HepG2 (cell line): Measurements from ENCODE around the gene CHCHD6. TPM values are rescaled to one million over a fixed set of nuclear protein-coding genes. Genes with fewer than 3 reads are reported as not detected.

Source experiments
- ATAC-seq: fragments of 200-7000 bp; cut with Tn5 transposase; 3 replicates; pipeline ENCODE4 v1.9.1; 2020; ENCODE audit warnings: mild to moderate bottlenecking, moderate library complexity
- BruUV-seq: library from RNA; stranded (reverse); fragments of 400-500 nt; replicated peaks from 2 replicates; lab custom pipeline; 2021; lab: Mats Ljungman, UMichigan
- CTCF ChIA-PET: fragments of 300-600 bp; formaldehyde crosslinking; extraction: SDS; loops from one replicate; lab custom pipeline; 2021; ENCODE audit warnings: low total read pairs, inconsistent platforms, low intra/inter-chr PET ratio; lab: Yijun Ruan, JAX
- POLR2A ChIA-PET: fragments of 350-600 bp; sonication (Branson Sonifier 250); formaldehyde crosslinking; loops from one replicate; lab custom pipeline; 2020; ENCODE audit warnings: antibody characterized with exemption, inconsistent platforms; lab: Yijun Ruan, JAX
- DNase-seq: peaks from one replicate; pipeline ENCODE4 v3.0.0-alpha.2; 2015; ENCODE audit warnings: low spot score
- FAIRE-seq: peaks from 3 replicates; lab custom pipeline; 2011; peaks lifted over from hg19 to GRCh38; lab: Jason Lieb, UNC
- H2AFZ ChIP-seq: one replicate; pipeline ENCODE4 v1.6.1; 2011; ENCODE audit warnings: low read length, inconsistent platforms
- H3K27ac ChIP-seq: fragments of 300-600 bp; 3 replicates; pipeline ENCODE4 v1.8.0; 2011; ENCODE audit warnings: mixed run types, mild to moderate bottlenecking, mixed read lengths, low read length, inconsistent platforms; ENCODE audit not compliant: insufficient read depth; ENCODE audit errors: extremely low read length
- H3K27me3 ChIP-seq, 2 experiments: fragments of 200-600 bp in 1 of 2; 2 replicates in 1 of 2; 3 replicates in 1 of 2; pipeline versions ENCODE4 v1.6.0 to v1.8.0; 2011; ENCODE audit warnings: low read length in 2 of 2, mild to moderate bottlenecking in 2 of 2, moderate library complexity in 2 of 2, inconsistent platforms in 1 of 2; ENCODE audit not compliant: insufficient read depth in 2 of 2, control insufficient read depth in 1 of 2
- H3K36me3 ChIP-seq, 2 experiments: fragments of 200-600 bp in 1 of 2; replicated peaks in 1 of 2; 2 replicates in 1 of 2; 3 replicates in 1 of 2; pipeline versions ENCODE4 v1.5.1 to v1.8.0; 2011; ENCODE audit warnings: low read length in 2 of 2, inconsistent platforms in 1 of 2; ENCODE audit not compliant: insufficient read depth in 2 of 2, control insufficient read depth in 1 of 2
- H3K4me1 ChIP-seq: 2 replicates; pipeline ENCODE4 v1.5.1; 2012; ENCODE audit warnings: low read length, inconsistent platforms; ENCODE audit not compliant: insufficient read depth
- H3K4me2 ChIP-seq: 2 replicates; pipeline ENCODE4 v1.6.0; 2011; ENCODE audit warnings: low read depth, low read length, inconsistent platforms
- H3K4me3 ChIP-seq, 3 experiments: fragments of 200-600 bp in 1 of 3; sonication (generic), shearing (Covaris generic) in 1 of 3; replicated peaks in 1 of 3; 2 replicates each; pipeline ENCODE4 v1.5.1; 2011 to 2016; ENCODE audit warnings: low read length in 3 of 3, inconsistent platforms in 2 of 3, low read depth in 2 of 3, mild to moderate bottlenecking in 2 of 3, control low read depth in 1 of 3, mixed read lengths in 1 of 3; ENCODE audit not compliant: insufficient read depth in 1 of 3
- H3K79me2 ChIP-seq: one replicate; pipeline ENCODE4 v1.6.1; 2011; ENCODE audit warnings: low read length, inconsistent platforms; ENCODE audit not compliant: insufficient read depth
- H3K9ac ChIP-seq: 2 replicates; pipeline ENCODE4 v1.6.0; 2011; ENCODE audit warnings: mild to moderate bottlenecking, low read depth, low read length, inconsistent platforms; ENCODE audit not compliant: insufficient read depth
- H3K9me3 ChIP-seq: 2 replicates; pipeline ENCODE4 v1.5.1; 2012; ENCODE audit warnings: mild to moderate bottlenecking, low read length
- H4K20me1 ChIP-seq: 2 replicates; pipeline ENCODE4 v1.6.0; 2011; ENCODE audit warnings: inconsistent platforms, mild to moderate bottlenecking, low read length, moderate library complexity; ENCODE audit not compliant: insufficient read depth
- NFE2L2 ChIP-seq: fragments of 150-350 bp; IDR thresholded peaks from 2 replicates; pipeline ENCODE4 v1.6.1; 2014; ENCODE audit warnings: low read length
- RBM22 ChIP-seq: fragments of 200-400 bp; formaldehyde crosslinking; optimal IDR thresholded peaks from 2 replicates; pipeline ENCODE3; 2017; ENCODE audit warnings: mild to moderate bottlenecking, low read length, moderate library complexity
- STAG1 ChIP-seq: sonication (generic); formaldehyde crosslinking; IDR thresholded peaks from 2 replicates; pipeline ENCODE4 v1.4.0; 2020; ENCODE audit warnings: missing genetic modification reagents
- SUZ12 ChIP-seq: fragments of 150-350 bp; IDR thresholded peaks from 2 replicates; pipeline ENCODE4 v1.6.1; 2014; ENCODE audit warnings: low read depth, low read length
- XRCC5 ChIP-seq: fragments of 200-400 bp; formaldehyde crosslinking; optimal IDR thresholded peaks from 2 replicates; pipeline ENCODE3; 2017; ENCODE audit warnings: mild to moderate bottlenecking, low read length
- ZNF383 ChIP-seq: sonication (generic); formaldehyde crosslinking; IDR thresholded peaks from 2 replicates; pipeline ENCODE4 v1.4.0; 2020; ENCODE audit warnings: missing genetic modification reagents, mild to moderate bottlenecking, borderline replicate concordance
- WGBS: methylation state at CpG from one replicate; pipeline ENCODE4 v1.1.6; 2017; ENCODE audit warnings: low lambda C conversion rate; 5-methylcytosine and 5-hydroxymethylcytosine counted together
- in situ Hi-C: cut with HindIII; loops from 2 replicates; pipeline ENCODE4 v1.10.0; 2017; ENCODE audit warnings: low pct_unique_long_range_greater_than_20kb; ENCODE audit not compliant: extremely low pct_ligation_motif_present
- intact Hi-C: fragments of 100-400 bp; cut with micrococcal nuclease; formaldehyde crosslinking; loops from one replicate; pipeline ENCODE4 v1.10.0; 2022; ENCODE audit not compliant: unreplicated experiment
- polyA plus RNA-seq, 8 experiments: library from polyadenylated mRNA; depleted of rRNA in 3 of 8; stranded (reverse) in 7 of 8; unstranded in 1 of 8; fragments of >200 nt; fragmentation: Illumina TruSeq in 4 of 8; extraction: Trizol in 4 of 8; gene quantifications; 2 replicates each; pipeline versions ENCODE4 v1.2.1 to v1.2.3, GENCODE V29; 2011 to 2016; ENCODE audit warnings: low read depth in 4 of 8, missing spikeins in 1 of 8, mixed read lengths in 1 of 8; ENCODE audit not compliant: insufficient read depth in 1 of 8
- total RNA-seq, 5 experiments: library from RNA; depleted of rRNA; stranded (reverse); fragments of >200 nt; fragmentation: Illumina TruSeq; extraction: Trizol; gene quantifications; 2 replicates each; pipeline ENCODE4 v1.2.3, GENCODE V29; 2016; ENCODE audit warnings: low read depth in 1 of 5
- TF ChIP-seq, protein P1 (sequence below): sonication (generic); formaldehyde crosslinking; IDR thresholded peaks from 2 replicates; pipeline ENCODE4 v1.5.0; 2020; ENCODE audit warnings: mild to moderate bottlenecking, missing genetic modification reagents
- TF ChIP-seq, protein P2 (sequence below): sonication (generic); formaldehyde crosslinking; IDR thresholded peaks from 2 replicates; pipeline ENCODE4 v1.5.0; 2020; ENCODE audit warnings: mild to moderate bottlenecking, missing genetic modification reagents, moderate library complexity
- TF ChIP-seq, protein P3 (sequence below): sonication (generic); formaldehyde crosslinking; IDR thresholded peaks from 2 replicates; pipeline ENCODE4 v1.4.0; 2020; ENCODE audit warnings: missing genetic modification reagents
- TF ChIP-seq, protein P4 (sequence below): IDR thresholded peaks from 2 replicates; pipeline ENCODE4 v1.6.1; 2012; ENCODE audit warnings: inconsistent platforms

Gene CHCHD6
- total and polyA plus RNA-seq, 2 of the 13 experiments (the other 11 are each of a cell fraction or from before 2014, with no cell fraction given): 20.3 to 20.8 TPM

DNA sequence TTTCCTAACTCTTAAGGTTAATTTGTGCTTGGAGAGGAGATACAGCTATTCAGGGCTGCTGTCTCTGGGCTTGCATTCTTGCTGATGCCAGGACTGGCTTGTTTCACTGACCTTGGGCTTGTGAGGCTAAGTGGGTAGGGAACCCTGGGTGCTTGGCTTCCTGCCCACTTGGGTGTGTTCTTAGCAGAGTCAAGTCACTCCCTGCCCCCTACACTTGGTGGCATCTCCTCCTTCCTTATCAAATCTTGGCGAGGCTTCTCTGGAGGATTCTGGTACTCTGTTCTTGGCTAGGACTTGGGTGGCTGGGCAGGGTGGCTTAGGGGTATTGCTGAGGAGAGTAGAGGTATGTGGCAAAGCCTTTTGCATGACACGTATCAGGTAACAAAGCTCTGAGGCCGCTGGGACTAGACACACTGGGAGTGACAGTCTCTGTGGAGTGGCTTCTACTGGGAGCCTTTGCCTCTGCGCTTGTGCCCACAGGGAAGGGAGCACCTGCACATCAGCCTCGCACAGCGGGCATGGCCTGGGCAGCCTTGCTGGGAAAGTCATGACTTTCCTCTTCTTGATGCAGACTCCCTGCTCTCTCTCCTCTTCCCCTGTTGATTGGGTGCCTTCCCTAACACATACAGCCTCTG, 41.8 kb downstream of the CHCHD6 start (continued):
- TF ChIP-seq, protein P1, sequence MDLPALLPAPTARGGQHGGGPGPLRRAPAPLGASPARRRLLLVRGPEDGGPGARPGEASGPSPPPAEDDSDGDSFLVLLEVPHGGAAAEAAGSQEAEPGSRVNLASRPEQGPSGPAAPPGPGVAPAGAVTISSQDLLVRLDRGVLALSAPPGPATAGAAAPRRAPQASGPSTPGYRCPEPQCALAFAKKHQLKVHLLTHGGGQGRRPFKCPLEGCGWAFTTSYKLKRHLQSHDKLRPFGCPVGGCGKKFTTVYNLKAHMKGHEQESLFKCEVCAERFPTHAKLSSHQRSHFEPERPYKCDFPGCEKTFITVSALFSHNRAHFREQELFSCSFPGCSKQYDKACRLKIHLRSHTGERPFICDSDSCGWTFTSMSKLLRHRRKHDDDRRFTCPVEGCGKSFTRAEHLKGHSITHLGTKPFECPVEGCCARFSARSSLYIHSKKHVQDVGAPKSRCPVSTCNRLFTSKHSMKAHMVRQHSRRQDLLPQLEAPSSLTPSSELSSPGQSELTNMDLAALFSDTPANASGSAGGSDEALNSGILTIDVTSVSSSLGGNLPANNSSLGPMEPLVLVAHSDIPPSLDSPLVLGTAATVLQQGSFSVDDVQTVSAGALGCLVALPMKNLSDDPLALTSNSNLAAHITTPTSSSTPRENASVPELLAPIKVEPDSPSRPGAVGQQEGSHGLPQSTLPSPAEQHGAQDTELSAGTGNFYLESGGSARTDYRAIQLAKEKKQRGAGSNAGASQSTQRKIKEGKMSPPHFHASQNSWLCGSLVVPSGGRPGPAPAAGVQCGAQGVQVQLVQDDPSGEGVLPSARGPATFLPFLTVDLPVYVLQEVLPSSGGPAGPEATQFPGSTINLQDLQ (CRISPR knock-in tag): no peak
- no peak for TF ChIP-seq NFE2L2
- no peak for TF ChIP-seq XRCC5
- no peak for TF ChIP-seq SUZ12
- TF ChIP-seq, all 625 proteins: peak for 0

DNA sequence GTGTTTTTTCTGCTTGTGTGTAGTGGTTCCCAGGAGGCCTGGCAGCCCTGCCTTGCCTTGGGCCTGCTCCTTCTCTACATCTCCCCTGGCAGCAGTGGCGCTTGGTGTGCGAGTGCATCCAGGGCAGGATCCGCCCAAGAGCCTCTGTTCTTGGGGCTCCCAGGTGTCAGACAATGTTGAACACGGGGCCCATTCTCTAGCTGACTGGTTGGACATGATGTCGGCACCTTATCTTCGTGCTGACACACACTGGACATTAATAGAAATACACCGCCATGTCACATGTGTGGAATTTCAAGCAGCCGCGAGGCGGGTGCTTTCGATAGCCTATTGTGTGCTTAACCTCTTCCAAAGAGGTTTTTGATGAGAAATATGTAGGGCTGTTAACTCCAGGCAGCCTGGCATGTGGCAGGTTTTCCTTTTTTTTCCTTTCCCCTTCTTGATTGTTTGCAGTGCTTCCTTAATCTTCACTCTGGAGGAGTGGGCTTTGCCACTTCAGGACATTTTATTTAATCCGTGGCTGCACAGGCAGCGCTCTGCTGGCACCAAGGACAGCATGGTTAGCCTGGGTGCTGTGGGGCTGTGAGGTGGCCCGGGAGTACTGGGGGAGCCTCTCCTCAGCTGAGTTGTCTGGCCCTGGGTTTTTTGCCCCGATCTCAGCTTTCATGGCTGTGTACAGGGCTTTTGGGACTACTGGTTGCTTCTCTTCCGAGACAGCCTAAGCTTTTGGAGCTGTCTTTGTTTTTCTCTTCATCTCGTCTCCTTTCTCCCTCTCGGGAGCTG, 42.5 kb downstream of the CHCHD6 start:
- Histone ChIP-seq H3K79me2 (no peaks in the 10 kb centered on the region), H3K27me3 (no peaks in the 10 kb centered on the region; a peak in 1 of 5 replicates), H3K4me3 (no peak overlapping the region), H2AFZ (no peak overlapping the region), H3K4me1 (peaks cover 17% of the 10 kb centered on the region), H3K9ac (no peak overlapping the region; the same call in 1 of the 2 replicates), H3K36me3 (peaks cover 0 to 6% of the 10 kb centered on the region in 2 experiments; a peak in 1 of 5 replicates), H3K9me3 (no peaks in the 10 kb centered on the region), H4K20me1 (no peaks in the 10 kb centered on the region), H3K27ac (no peak overlapping the region), H3K4me2 (peak overlapping the region; percentile 43; the same call in 1 of the 2 replicates)
- no TSS peak for BruUV-seq
- FAIRE-seq (peak; percentile 49), ATAC-seq (peak; percentile 79), DNase-seq (peak; percentile 84)
- POLR2A ChIA-PET: no interaction called here
- in situ Hi-C loops (no loop called here), intact Hi-C loops (loop anchor here (1.0 kb wide), 1 partner anchor 67 kb away; no protein-coding TSS in a partner anchor)
- TF ChIP-seq, protein P2, sequence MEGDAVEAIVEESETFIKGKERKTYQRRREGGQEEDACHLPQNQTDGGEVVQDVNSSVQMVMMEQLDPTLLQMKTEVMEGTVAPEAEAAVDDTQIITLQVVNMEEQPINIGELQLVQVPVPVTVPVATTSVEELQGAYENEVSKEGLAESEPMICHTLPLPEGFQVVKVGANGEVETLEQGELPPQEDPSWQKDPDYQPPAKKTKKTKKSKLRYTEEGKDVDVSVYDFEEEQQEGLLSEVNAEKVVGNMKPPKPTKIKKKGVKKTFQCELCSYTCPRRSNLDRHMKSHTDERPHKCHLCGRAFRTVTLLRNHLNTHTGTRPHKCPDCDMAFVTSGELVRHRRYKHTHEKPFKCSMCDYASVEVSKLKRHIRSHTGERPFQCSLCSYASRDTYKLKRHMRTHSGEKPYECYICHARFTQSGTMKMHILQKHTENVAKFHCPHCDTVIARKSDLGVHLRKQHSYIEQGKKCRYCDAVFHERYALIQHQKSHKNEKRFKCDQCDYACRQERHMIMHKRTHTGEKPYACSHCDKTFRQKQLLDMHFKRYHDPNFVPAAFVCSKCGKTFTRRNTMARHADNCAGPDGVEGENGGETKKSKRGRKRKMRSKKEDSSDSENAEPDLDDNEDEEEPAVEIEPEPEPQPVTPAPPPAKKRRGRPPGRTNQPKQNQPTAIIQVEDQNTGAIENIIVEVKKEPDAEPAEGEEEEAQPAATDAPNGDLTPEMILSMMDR (CRISPR knock-in tag): peak; percentile 23
- TF ChIP-seq ZNF383 (CRISPR knock-in tag) (no peak), RBM22 (no peak), STAG1 (CRISPR knock-in tag) (peak; percentile 4; the same call in 1 of the 2 replicates)
- TF ChIP-seq, protein P3, sequence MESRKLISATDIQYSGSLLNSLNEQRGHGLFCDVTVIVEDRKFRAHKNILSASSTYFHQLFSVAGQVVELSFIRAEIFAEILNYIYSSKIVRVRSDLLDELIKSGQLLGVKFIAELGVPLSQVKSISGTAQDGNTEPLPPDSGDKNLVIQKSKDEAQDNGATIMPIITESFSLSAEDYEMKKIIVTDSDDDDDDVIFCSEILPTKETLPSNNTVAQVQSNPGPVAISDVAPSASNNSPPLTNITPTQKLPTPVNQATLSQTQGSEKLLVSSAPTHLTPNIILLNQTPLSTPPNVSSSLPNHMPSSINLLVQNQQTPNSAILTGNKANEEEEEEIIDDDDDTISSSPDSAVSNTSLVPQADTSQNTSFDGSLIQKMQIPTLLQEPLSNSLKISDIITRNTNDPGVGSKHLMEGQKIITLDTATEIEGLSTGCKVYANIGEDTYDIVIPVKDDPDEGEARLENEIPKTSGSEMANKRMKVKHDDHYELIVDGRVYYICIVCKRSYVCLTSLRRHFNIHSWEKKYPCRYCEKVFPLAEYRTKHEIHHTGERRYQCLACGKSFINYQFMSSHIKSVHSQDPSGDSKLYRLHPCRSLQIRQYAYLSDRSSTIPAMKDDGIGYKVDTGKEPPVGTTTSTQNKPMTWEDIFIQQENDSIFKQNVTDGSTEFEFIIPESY (CRISPR knock-in tag): peak; percentile 91
- TF ChIP-seq, protein P4, sequence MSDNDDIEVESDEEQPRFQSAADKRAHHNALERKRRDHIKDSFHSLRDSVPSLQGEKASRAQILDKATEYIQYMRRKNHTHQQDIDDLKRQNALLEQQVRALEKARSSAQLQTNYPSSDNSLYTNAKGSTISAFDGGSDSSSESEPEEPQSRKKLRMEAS: 0 out of 2 replicates have a peak, but pooled peaks have one; percentile 15
- CTCF ChIA-PET: interaction anchor here (2.4 kb wide), 1 partner anchor 67 kb away, joined by 9 read pairs; no protein-coding TSS in a partner anchor
- 71% methylated on average over 16 of the region's 18 CpGs for WGBS
